Measurements from ENCODE around the gene PCDHGA1. TPM values are rescaled to one million over a fixed set of nuclear protein-coding genes. Genes with fewer than 3 reads are reported as not detected.
A peak's percentile ranks its signal among the peaks of the same experiment; 100 is the strongest.

The PCDHGA1 gene
- total RNA-seq, 1 donor from 2014 or later, result 0.13 TPM

DNA sequence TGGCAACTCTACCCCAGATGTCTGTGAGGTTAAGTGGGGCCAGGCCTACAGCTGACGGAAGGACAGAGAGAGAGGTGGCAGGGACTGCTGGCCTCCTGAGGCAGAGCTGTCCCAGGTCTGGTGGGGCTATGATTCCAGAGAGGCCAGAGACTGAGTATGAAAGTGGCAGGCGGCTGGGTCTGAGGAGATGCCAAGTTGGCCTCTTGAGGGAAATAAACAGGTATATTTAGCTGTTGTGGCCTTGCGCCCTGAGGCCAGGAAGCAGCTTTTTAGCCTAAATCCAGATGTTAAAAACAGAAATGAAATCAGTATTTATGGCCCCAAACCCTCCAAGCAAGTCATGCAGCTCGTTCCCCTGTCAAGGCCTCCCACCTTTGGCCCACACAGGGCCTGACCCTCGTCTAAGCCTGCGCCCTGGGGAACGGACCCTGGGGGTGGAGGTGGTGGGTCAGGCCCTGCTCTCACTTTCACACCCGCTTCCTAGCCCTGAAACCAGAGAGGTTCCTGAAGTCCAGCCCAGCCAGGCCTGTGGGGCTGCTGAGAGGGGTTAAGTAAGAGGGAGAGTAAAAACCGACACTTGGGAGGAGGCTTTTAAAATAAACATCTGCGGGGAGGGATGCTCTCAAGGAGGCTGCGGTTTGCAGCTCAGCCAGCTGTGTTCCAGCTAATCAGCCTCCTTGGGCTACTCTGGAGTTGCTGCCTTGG, 177.2 kb downstream of the PCDHGA1 start:
- TF ChIP-seq, protein P1, sequence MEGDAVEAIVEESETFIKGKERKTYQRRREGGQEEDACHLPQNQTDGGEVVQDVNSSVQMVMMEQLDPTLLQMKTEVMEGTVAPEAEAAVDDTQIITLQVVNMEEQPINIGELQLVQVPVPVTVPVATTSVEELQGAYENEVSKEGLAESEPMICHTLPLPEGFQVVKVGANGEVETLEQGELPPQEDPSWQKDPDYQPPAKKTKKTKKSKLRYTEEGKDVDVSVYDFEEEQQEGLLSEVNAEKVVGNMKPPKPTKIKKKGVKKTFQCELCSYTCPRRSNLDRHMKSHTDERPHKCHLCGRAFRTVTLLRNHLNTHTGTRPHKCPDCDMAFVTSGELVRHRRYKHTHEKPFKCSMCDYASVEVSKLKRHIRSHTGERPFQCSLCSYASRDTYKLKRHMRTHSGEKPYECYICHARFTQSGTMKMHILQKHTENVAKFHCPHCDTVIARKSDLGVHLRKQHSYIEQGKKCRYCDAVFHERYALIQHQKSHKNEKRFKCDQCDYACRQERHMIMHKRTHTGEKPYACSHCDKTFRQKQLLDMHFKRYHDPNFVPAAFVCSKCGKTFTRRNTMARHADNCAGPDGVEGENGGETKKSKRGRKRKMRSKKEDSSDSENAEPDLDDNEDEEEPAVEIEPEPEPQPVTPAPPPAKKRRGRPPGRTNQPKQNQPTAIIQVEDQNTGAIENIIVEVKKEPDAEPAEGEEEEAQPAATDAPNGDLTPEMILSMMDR (IDR thresholded peaks at IDR 0.05), result no peak
- no peaks in the 10 kb centered on the region for H3K27me3 Mint-ChIP-seq (ENCODE audit: unreplicated experiment)
- H3K9me3 Mint-ChIP-seq (ENCODE audit: unreplicated experiment), result no peaks in the 10 kb centered on the region
- H3K4me3 Mint-ChIP-seq (ENCODE audit: unreplicated experiment), result peak overlapping the region; percentile 67
- peaks cover 9% of the 10 kb centered on the region for H3K36me3 Mint-ChIP-seq (ENCODE audit: unreplicated experiment)
- no peak for DNase-seq (ENCODE audit: extremely low spot score, unreplicated experiment)
- H3K4me1 Mint-ChIP-seq (ENCODE audit: unreplicated experiment), result peaks cover 58% of the 10 kb centered on the region
- H3K27ac Mint-ChIP-seq (ENCODE audit: unreplicated experiment), result peak overlapping the region; percentile 99

DNA sequence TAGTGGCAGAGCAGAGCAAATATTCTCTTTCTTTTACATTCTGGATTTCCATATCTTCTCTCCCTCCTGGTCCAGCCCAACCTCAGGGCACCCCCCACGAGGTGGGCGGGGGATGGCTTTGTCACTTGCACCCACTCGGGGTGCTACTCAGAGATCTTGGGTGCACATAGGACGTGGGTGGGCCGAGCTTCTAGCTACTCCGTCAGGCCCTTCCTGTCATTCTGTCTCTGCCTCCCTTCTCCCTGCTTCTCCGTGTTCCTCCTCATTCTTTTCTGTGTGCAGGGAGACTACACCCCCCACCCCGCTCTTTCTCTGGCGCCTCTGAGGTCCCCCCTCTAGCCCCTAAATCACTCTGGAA, 178.1 kb downstream of the PCDHGA1 start:
- Mint-ChIP-seq H3K4me1 (ENCODE audit: unreplicated experiment) (peaks cover 67% of the 10 kb centered on the region), H3K4me3 (ENCODE audit: unreplicated experiment) (peak overlapping the region; percentile 67), H3K9me3 (ENCODE audit: unreplicated experiment) (no peaks in the 10 kb centered on the region), H3K27ac (ENCODE audit: unreplicated experiment) (peak overlapping the region; percentile 99), H3K27me3 (ENCODE audit: unreplicated experiment) (no peaks in the 10 kb centered on the region), H3K36me3 (ENCODE audit: unreplicated experiment) (peaks cover 9% of the 10 kb centered on the region)
- DNase-seq (ENCODE audit: extremely low spot score, unreplicated experiment), result no peak
- TF ChIP-seq, protein P1 (IDR thresholded peaks at IDR 0.05), result no peak

DNA sequence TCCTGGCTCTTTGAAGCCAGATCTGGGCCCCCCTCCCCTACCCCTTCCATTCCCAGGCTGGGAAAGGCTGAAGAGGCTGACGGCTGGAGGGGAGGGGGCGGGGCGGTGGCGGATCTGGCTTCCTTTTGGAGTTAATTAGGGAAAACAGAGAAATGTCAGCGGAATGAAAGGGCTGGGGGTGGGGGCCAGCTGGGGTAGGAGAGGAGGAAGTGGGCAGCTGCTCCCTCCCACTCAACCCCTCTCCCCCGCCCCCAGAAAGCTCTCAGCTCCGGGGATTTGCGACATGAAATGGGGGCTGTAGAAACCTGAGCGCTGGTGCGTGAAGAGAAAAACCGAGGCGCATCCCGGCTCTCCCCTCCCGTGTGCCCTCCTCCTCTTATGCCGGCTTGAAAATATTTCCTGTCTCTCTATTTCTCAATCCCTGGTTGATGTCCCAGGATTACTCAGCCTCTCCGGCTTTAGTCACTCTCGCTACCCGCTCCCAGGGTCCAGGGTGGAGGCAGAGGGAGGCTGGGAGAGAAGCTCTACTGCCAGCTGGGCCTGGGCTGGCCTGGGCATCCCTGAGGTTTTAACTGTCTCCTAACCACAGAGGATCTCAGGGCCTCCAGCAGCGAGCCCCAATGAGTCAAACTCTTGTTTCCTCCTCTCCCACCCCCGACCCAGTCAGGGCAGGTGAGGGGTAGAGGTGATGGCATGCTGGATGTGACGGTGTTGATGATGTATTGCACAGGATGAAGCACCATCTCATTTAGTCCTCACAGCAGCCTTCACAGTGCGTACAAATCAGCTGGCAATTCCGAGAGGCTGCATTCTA, 178.7 kb downstream of the PCDHGA1 start:
- TF ChIP-seq, protein P1 (IDR thresholded peaks at IDR 0.05), result no peak
- no peak for DNase-seq (ENCODE audit: extremely low spot score, unreplicated experiment)
- peaks cover 70% of the 10 kb centered on the region for H3K4me1 Mint-ChIP-seq (ENCODE audit: unreplicated experiment)
- peaks cover 8% of the 10 kb centered on the region for H3K36me3 Mint-ChIP-seq (ENCODE audit: unreplicated experiment)
- no peaks in the 10 kb centered on the region for H3K9me3 Mint-ChIP-seq (ENCODE audit: unreplicated experiment)
- H3K4me3 Mint-ChIP-seq (ENCODE audit: unreplicated experiment), result peak overlapping the region; percentile 67
- peak overlapping the region; percentile 99 for H3K27ac Mint-ChIP-seq (ENCODE audit: unreplicated experiment)
- H3K27me3 Mint-ChIP-seq (ENCODE audit: unreplicated experiment), result no peaks in the 10 kb centered on the region

DNA sequence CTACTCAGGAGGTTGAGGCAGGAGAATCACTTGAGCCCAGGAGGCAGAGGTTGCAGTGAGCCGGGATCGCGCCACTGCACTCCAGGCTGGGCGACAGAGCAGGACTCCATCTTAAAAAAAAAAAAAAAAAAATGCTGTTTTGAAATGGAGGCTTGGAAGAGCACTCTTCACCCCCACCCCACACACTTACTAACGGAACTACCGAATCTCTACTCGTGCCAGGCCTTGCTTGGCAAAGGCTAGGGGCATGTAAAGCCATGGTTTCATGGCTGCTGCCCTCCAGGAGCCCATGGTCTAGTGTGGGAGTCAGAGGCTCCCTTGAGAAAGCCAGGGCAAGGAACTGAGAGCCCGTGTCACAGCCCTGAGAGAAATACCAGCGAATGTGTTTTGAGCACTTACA, 179.8 kb downstream of the PCDHGA1 start:
- H3K9me3 Mint-ChIP-seq (ENCODE audit: unreplicated experiment), result no peaks in the 10 kb centered on the region
- no peak overlapping the region for H3K4me3 Mint-ChIP-seq (ENCODE audit: unreplicated experiment)
- peak overlapping the region; percentile 99 for H3K27ac Mint-ChIP-seq (ENCODE audit: unreplicated experiment)
- H3K4me1 Mint-ChIP-seq (ENCODE audit: unreplicated experiment), result peaks cover 77% of the 10 kb centered on the region
- DNase-seq (ENCODE audit: extremely low spot score, unreplicated experiment), result no peak
- TF ChIP-seq, protein P1 (IDR thresholded peaks at IDR 0.05), result no peak
- H3K27me3 Mint-ChIP-seq (ENCODE audit: unreplicated experiment), result no peaks in the 10 kb centered on the region
- peaks cover 7% of the 10 kb centered on the region for H3K36me3 Mint-ChIP-seq (ENCODE audit: unreplicated experiment)

Data from osteocyte (in vitro differentiated cells).